Activated naive CD4-positive, alpha-beta T cell treated with anti-CD3 and anti-CD28 coated beads, Interleukin-2, amount 50 U/mL, for 72 hours (primary cell): ENCODE data around the gene NTNG1. TPM values are rescaled to one million over a fixed set of nuclear protein-coding genes. Genes with fewer than 3 reads are reported as not detected.
A peak's percentile ranks its signal among the peaks of the same experiment; 100 is the strongest.

Experiments used
- ATAC-seq, 2 donors: fragments of 150-1000 bp; cut with Tn5 transposase; 2 replicates each; pipeline ENCODE4 v1.10.0; 2021; ENCODE audit warnings: mild to moderate bottlenecking in 2 of 2, moderate library complexity in 2 of 2
- DNase-seq, 2 donors: peaks; one replicate each; pipeline ENCODE4 v3.0.0; 2021 to 2022; ENCODE audit warnings: low spot score in 2 of 2
- H3K27ac Mint-ChIP-seq, 2 donors: one replicate each; pipeline ENCODE4 v1.8.0; 2022; ENCODE audit warnings: mild to moderate bottlenecking in 2 of 2, mixed read lengths in 2 of 2
- H3K36me3 Mint-ChIP-seq, 2 donors: one replicate each; pipeline ENCODE4 v1.8.0; 2022; ENCODE audit warnings: mixed read lengths in 2 of 2
- H3K9me3 Mint-ChIP-seq, 2 donors: one replicate each; pipeline ENCODE4 v1.8.0; 2022; ENCODE audit warnings: mixed read lengths in 2 of 2
- total RNA-seq, 2 donors: library from RNA; stranded (reverse); gene quantifications; one replicate each; pipeline ENCODE4 v1.2.3, GENCODE V29; 2022

NTNG1 gene
- total RNA-seq, 2 donors from 2014 or later = 0.25 TPM; not detected in 1

GRCh38 chr1:107263291-107263915 is 122.6 kb downstream of the NTNG1 start:
- Mint-ChIP-seq H3K27ac (no peak overlapping the region), H3K9me3 (no peaks in the 10 kb centered on the region), H3K36me3 (no peaks in the 10 kb centered on the region)
- no peak for DNase-seq
- ATAC-seq = no peak

- Mint-ChIP-seq H3K36me3 (no peaks in the 10 kb centered on the region), H3K9me3 (no peaks in the 10 kb centered on the region), H3K27ac (no peak overlapping the region)
- ATAC-seq = no peak
- DNase-seq = no peak
Measured at GRCh38 chr1:107264007-107264406, 123.2 kb downstream of the NTNG1 start.

GRCh38 chr1:107264561-107264960 is 123.7 kb downstream of the NTNG1 start:
- no peaks in the 10 kb centered on the region for H3K9me3 Mint-ChIP-seq
- DNase-seq = no peak
- ATAC-seq = no peak
- H3K36me3 Mint-ChIP-seq = no peaks in the 10 kb centered on the region
- H3K27ac Mint-ChIP-seq = no peak overlapping the region

- H3K9me3 Mint-ChIP-seq = no peaks in the 10 kb centered on the region
- no peaks in the 10 kb centered on the region for H3K36me3 Mint-ChIP-seq
- ATAC-seq (no peak), DNase-seq (no peak)
- H3K27ac Mint-ChIP-seq = no peak overlapping the region
Measured at GRCh38 chr1:107267489-107267888, 126.7 kb downstream of the NTNG1 start.

GRCh38 chr1:107272321-107272720 is 131.5 kb downstream of the NTNG1 start:
- ATAC-seq (no peak), DNase-seq (no peak)
- no peaks in the 10 kb centered on the region for H3K36me3 Mint-ChIP-seq
- H3K9me3 Mint-ChIP-seq = no peaks in the 10 kb centered on the region
- no peak overlapping the region for H3K27ac Mint-ChIP-seq

GRCh38 chr1:107273515-107273914 is 132.7 kb downstream of the NTNG1 start:
- H3K9me3 Mint-ChIP-seq = no peaks in the 10 kb centered on the region
- ATAC-seq (no peak), DNase-seq (no peak)
- no peak overlapping the region for H3K27ac Mint-ChIP-seq
- no peaks in the 10 kb centered on the region for H3K36me3 Mint-ChIP-seq

- ATAC-seq (no peak), DNase-seq (no peak)
- Mint-ChIP-seq H3K36me3 (no peaks in the 10 kb centered on the region), H3K27ac (no peak overlapping the region), H3K9me3 (no peaks in the 10 kb centered on the region)
Measured at GRCh38 chr1:107274227-107274626, 133.4 kb downstream of the NTNG1 start.

- ATAC-seq (no peak), DNase-seq (no peak)
- Mint-ChIP-seq H3K36me3 (no peaks in the 10 kb centered on the region), H3K27ac (no peak overlapping the region), H3K9me3 (peaks cover 6% of the 10 kb centered on the region in 2 donors)
Measured at GRCh38 chr1:107276247-107276646, 135.4 kb downstream of the NTNG1 start.

GRCh38 chr1:107277022-107277421 is 136.2 kb downstream of the NTNG1 start:
- H3K9me3 Mint-ChIP-seq = peaks cover 6% of the 10 kb centered on the region in 2 donors
- DNase-seq (no peak), ATAC-seq (no peak)
- no peaks in the 10 kb centered on the region for H3K36me3 Mint-ChIP-seq
- no peak overlapping the region for H3K27ac Mint-ChIP-seq

- DNase-seq (no peak), ATAC-seq (peak in 1 of 2 donors; percentile 49)
- no peak overlapping the region for H3K27ac Mint-ChIP-seq
- H3K9me3 Mint-ChIP-seq = no peaks in the 10 kb centered on the region
- H3K36me3 Mint-ChIP-seq = no peaks in the 10 kb centered on the region
Measured at GRCh38 chr1:107286125-107286524, 145.3 kb downstream of the NTNG1 start.

GRCh38 chr1:107291987-107292386 is 151.1 kb downstream of the NTNG1 start:
- ATAC-seq (no peak), DNase-seq (no peak)
- H3K36me3 Mint-ChIP-seq = no peaks in the 10 kb centered on the region
- no peak overlapping the region for H3K27ac Mint-ChIP-seq
- peaks cover 0 to 7% of the 10 kb centered on the region in 2 donors for H3K9me3 Mint-ChIP-seq

GRCh38 chr1:107293901-107294613 is 153.2 kb downstream of the NTNG1 start:
- ATAC-seq (no peak), DNase-seq (no peak)
- H3K36me3 Mint-ChIP-seq = no peaks in the 10 kb centered on the region
- H3K27ac Mint-ChIP-seq = no peak overlapping the region
- H3K9me3 Mint-ChIP-seq = peaks cover 0 to 7% of the 10 kb centered on the region in 2 donors

GRCh38 chr1:107294686-107295085 is 153.8 kb downstream of the NTNG1 start:
- Mint-ChIP-seq H3K9me3 (peaks cover 0 to 7% of the 10 kb centered on the region in 2 donors), H3K27ac (no peak overlapping the region), H3K36me3 (no peaks in the 10 kb centered on the region)
- DNase-seq (no peak), ATAC-seq (no peak)

GRCh38 chr1:107297681-107298080 is 156.8 kb downstream of the NTNG1 start:
- DNase-seq (no peak), ATAC-seq (no peak)
- Mint-ChIP-seq H3K9me3 (no peaks in the 10 kb centered on the region), H3K36me3 (no peaks in the 10 kb centered on the region), H3K27ac (no peak overlapping the region)

GRCh38 chr1:107298526-107298925 is 157.7 kb downstream of the NTNG1 start:
- Mint-ChIP-seq H3K27ac (no peak overlapping the region), H3K36me3 (no peaks in the 10 kb centered on the region), H3K9me3 (no peaks in the 10 kb centered on the region)
- no peak for DNase-seq
- ATAC-seq = no peak

- Mint-ChIP-seq H3K36me3 (no peaks in the 10 kb centered on the region), H3K27ac (no peak overlapping the region), H3K9me3 (no peaks in the 10 kb centered on the region)
- DNase-seq (no peak), ATAC-seq (no peak)
Measured at GRCh38 chr1:107299521-107299920, 158.7 kb downstream of the NTNG1 start.

GRCh38 chr1:107309962-107310361 is 169.1 kb downstream of the NTNG1 start:
- no peak overlapping the region for H3K27ac Mint-ChIP-seq

GRCh38 chr1:107315652-107316051 is 174.8 kb downstream of the NTNG1 start:
- Mint-ChIP-seq H3K27ac (no peak overlapping the region), H3K36me3 (no peaks in the 10 kb centered on the region), H3K9me3 (peaks cover 0 to 3% of the 10 kb centered on the region in 2 donors)
- ATAC-seq = no peak
- DNase-seq = no peak

More at GRCh38 chr1:107309962-107310361, 169.1 kb downstream of the NTNG1 start:
- Mint-ChIP-seq H3K9me3 (peaks cover 1 to 7% of the 10 kb centered on the region in 2 donors), H3K36me3 (no peaks in the 10 kb centered on the region)
- ATAC-seq (no peak), DNase-seq (no peak)
